Neural progenitor cell (in vitro differentiated cells): Measurements from ENCODE around the gene RBM39. TPM values are rescaled to one million over a fixed set of nuclear protein-coding genes. Genes with fewer than 3 reads are reported as not detected.

Experiments used
- DNase-seq: peaks from one replicate; pipeline ENCODE4 v3.0.0-alpha.2; 2016; ENCODE audit warnings: low spot score
- H2AFZ ChIP-seq: fragments of 200-600 bp; sonication (generic); replicated peaks from 2 replicates; pipeline ENCODE4 v1.6.1; 2016; ENCODE audit warnings: antibody characterized with exemption
- H3F3A ChIP-seq: fragments of 200-600 bp; sonication (generic); 2 replicates; pipeline ENCODE4 v1.6.1; 2016; ENCODE audit warnings: antibody characterized with exemption, low read depth
- H3K27ac ChIP-seq: fragments of 200-600 bp; sonication (generic); 2 replicates; pipeline ENCODE4 v1.5.1; 2016; ENCODE audit warnings: mild to moderate bottlenecking
- H3K27me3 ChIP-seq: fragments of 200-600 bp; sonication (generic); 2 replicates; pipeline ENCODE4 v1.6.1; 2016; ENCODE audit warnings: mild to moderate bottlenecking, moderate library complexity
- H3K36me3 ChIP-seq: fragments of 200-600 bp; sonication (generic); 2 replicates; pipeline ENCODE4 v1.5.1; 2016
- H3K4me1 ChIP-seq: fragments of 200-600 bp; sonication (generic); 2 replicates; pipeline ENCODE4 v1.6.1; 2016; ENCODE audit warnings: mixed run types
- H3K4me2 ChIP-seq: fragments of 200-600 bp; sonication (generic); 2 replicates; pipeline ENCODE4 v1.6.1; 2016
- H3K4me3 ChIP-seq: fragments of 200-600 bp; sonication (generic); 2 replicates; pipeline ENCODE4 v1.5.1; 2016
- H3K79me2 ChIP-seq: fragments of 200-600 bp; sonication (generic); 2 replicates; pipeline ENCODE4 v1.6.1; 2016; ENCODE audit warnings: low read depth
- H3K9ac ChIP-seq: fragments of 200-600 bp; sonication (generic); 2 replicates; pipeline ENCODE4 v1.6.1; 2016
- H3K9me3 ChIP-seq: fragments of 200-600 bp; sonication (generic); 2 replicates; pipeline ENCODE4 v1.5.1; 2016; ENCODE audit warnings: low read depth
- H4K20me1 ChIP-seq: fragments of 200-600 bp; sonication (generic); 2 replicates; pipeline ENCODE4 v1.6.1; 2016; ENCODE audit warnings: low read depth
- H3K27ac Mint-ChIP-seq: 3 replicates; pipeline ENCODE4 v1.8.0; 2021; ENCODE audit warnings: mixed read lengths
- H3K27me3 Mint-ChIP-seq: 2 replicates; pipeline ENCODE4 v1.8.0; 2022; ENCODE audit warnings: low read depth, mild to moderate bottlenecking, inconsistent platforms, moderate library complexity, mixed read lengths; ENCODE audit not compliant: insufficient read depth
- H3K36me3 Mint-ChIP-seq: 3 replicates; pipeline ENCODE4 v1.8.0; 2021; ENCODE audit warnings: mixed read lengths
- H3K4me1 Mint-ChIP-seq: 3 replicates; pipeline ENCODE4 v1.8.0; 2021; ENCODE audit warnings: mixed read lengths
- H3K4me3 Mint-ChIP-seq: 3 replicates; pipeline ENCODE4 v1.8.0; 2021; ENCODE audit warnings: mild to moderate bottlenecking, moderate library complexity, mixed read lengths
- H3K9me3 Mint-ChIP-seq: 3 replicates; pipeline ENCODE4 v1.8.0; 2020; ENCODE audit warnings: mixed read lengths
- EZH2 ChIP-seq: fragments of 200-600 bp; sonication (generic); IDR thresholded peaks from 2 replicates; pipeline ENCODE4 v1.6.1; 2017; ENCODE audit warnings: antibody characterized with exemption, mild to moderate bottlenecking, moderate library complexity
- EZH2phosphoT487 ChIP-seq: fragments of 200-600 bp; sonication (generic); IDR thresholded peaks from 2 replicates; pipeline ENCODE4 v1.6.1; 2017; ENCODE audit warnings: antibody characterized with exemption
- total RNA-seq: library from RNA; depleted of rRNA; stranded (reverse); fragments of >200 nt; gene quantifications from 2 replicates; pipeline ENCODE4 v1.2.3, GENCODE V29; 2015; ENCODE audit warnings: low replicate concordance
- TF ChIP-seq, protein P1 (sequence below): fragments of 200-600 bp; sonication (generic); IDR thresholded peaks from 2 replicates; pipeline ENCODE4 v1.5.1; 2017; ENCODE audit warnings: antibody characterized with exemption, mild to moderate bottlenecking

RBM39 gene
- total RNA-seq, 1 donor from 2014 or later: 555 TPM

DNA sequence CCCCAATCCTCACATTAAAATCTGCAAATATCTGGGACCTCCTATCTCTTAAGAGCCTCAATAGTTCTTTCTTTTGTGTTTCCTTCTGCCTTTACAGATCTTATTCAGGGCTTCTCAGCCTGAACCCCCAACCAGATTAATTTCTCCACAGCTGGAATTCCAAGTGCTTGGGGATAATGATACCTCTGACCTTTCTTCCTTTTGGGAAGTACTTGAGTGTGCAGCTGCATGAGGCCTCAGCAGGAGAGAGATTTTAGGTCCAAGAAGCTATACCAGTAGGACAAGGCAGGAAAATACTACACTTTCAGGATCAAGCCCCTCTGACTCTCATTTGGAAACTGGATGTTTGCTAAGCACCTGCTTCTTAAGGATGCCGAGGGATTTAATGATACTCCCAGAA, 32.3 kb upstream of the RBM39 start:
- H3K4me2 ChIP-seq: peak overlapping the region; percentile 11
- peaks cover 7% of the 10 kb centered on the region for H3K27me3 ChIP-seq
- Mint-ChIP-seq H3K27me3 (peaks cover 13% of the 10 kb centered on the region), H3K9me3 (peaks cover 8% of the 10 kb centered on the region), H3K27ac (no peak overlapping the region), H3K4me3 (peak overlapping the region; percentile 95), H3K4me1 (peaks cover 38% of the 10 kb centered on the region), H3K36me3 (peaks cover 10% of the 10 kb centered on the region)
- peaks cover 19% of the 10 kb centered on the region for H3K4me1 ChIP-seq
- no peaks in the 10 kb centered on the region for H3K36me3 ChIP-seq
- H3K9ac ChIP-seq: no peak overlapping the region
- peak; percentile 49 for DNase-seq
- TF ChIP-seq EZH2: no peak
- no peak for TF ChIP-seq EZH2phosphoT487
- TF ChIP-seq, protein P1, sequence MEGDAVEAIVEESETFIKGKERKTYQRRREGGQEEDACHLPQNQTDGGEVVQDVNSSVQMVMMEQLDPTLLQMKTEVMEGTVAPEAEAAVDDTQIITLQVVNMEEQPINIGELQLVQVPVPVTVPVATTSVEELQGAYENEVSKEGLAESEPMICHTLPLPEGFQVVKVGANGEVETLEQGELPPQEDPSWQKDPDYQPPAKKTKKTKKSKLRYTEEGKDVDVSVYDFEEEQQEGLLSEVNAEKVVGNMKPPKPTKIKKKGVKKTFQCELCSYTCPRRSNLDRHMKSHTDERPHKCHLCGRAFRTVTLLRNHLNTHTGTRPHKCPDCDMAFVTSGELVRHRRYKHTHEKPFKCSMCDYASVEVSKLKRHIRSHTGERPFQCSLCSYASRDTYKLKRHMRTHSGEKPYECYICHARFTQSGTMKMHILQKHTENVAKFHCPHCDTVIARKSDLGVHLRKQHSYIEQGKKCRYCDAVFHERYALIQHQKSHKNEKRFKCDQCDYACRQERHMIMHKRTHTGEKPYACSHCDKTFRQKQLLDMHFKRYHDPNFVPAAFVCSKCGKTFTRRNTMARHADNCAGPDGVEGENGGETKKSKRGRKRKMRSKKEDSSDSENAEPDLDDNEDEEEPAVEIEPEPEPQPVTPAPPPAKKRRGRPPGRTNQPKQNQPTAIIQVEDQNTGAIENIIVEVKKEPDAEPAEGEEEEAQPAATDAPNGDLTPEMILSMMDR: no peak
- peaks cover 73% of the 10 kb centered on the region for H3K79me2 ChIP-seq
- no peak overlapping the region for H2AFZ ChIP-seq
- peaks cover 37% of the 10 kb centered on the region for H3F3A ChIP-seq
- no peaks in the 10 kb centered on the region for H3K9me3 ChIP-seq
- peaks cover 68% of the 10 kb centered on the region for H4K20me1 ChIP-seq
- no peak overlapping the region for H3K27ac ChIP-seq
- H3K4me3 ChIP-seq: peak overlapping the region; percentile 12

DNA sequence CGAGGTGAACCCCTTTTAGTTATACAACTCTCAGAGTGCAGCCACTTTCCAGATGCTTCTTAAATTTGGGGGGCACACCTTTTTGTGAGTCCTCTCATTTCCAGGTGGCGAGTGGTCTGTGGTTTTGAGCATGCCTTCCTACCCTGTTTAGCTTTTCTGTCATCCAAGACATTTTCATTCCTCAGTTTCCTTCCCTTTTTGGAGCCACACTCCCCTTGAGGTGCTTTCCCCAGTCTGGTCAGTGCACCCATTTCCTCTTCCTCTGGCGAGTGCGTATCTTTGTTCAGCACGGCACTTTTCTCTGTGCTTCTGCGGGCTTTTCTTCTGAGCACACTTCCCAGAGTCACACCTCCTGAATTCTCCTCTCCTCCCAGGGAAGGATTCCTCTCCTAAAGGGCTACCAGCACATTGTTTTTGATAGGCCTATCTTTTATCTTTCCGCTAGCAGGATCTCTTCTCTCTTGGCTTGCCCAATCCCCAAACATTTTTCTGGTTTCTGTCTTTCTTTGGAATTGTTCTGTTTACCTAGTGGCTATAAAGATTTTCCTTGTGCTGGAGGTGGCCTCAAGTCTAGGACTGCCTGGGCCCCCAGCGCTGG, 31.2 kb upstream of the RBM39 start:
- peaks cover 47% of the 10 kb centered on the region for H3K4me1 Mint-ChIP-seq
- Histone ChIP-seq H3K9ac (no peak overlapping the region), H3K4me2 (peak overlapping the region; percentile 95), H3F3A (peaks cover 48% of the 10 kb centered on the region), H3K79me2 (peaks cover 62% of the 10 kb centered on the region), H3K4me3 (peak overlapping the region; percentile 92), H4K20me1 (peaks cover 59% of the 10 kb centered on the region), H3K27me3 (peaks cover 7% of the 10 kb centered on the region), H3K27ac (no peak overlapping the region), H3K9me3 (no peaks in the 10 kb centered on the region), H3K4me1 (peaks cover 25% of the 10 kb centered on the region), H2AFZ (no peak overlapping the region), H3K36me3 (no peaks in the 10 kb centered on the region)
- peak; percentile 13 for DNase-seq
- H3K4me3 Mint-ChIP-seq: peak overlapping the region; percentile 95
- peak overlapping the region; percentile 7 for H3K27ac Mint-ChIP-seq
- peaks cover 8% of the 10 kb centered on the region for H3K9me3 Mint-ChIP-seq
- peaks cover 8% of the 10 kb centered on the region for H3K36me3 Mint-ChIP-seq
- H3K27me3 Mint-ChIP-seq: peaks cover 13% of the 10 kb centered on the region
- TF ChIP-seq EZH2 (no peak), EZH2phosphoT487 (no peak)
- TF ChIP-seq, protein P1: no peak

DNA sequence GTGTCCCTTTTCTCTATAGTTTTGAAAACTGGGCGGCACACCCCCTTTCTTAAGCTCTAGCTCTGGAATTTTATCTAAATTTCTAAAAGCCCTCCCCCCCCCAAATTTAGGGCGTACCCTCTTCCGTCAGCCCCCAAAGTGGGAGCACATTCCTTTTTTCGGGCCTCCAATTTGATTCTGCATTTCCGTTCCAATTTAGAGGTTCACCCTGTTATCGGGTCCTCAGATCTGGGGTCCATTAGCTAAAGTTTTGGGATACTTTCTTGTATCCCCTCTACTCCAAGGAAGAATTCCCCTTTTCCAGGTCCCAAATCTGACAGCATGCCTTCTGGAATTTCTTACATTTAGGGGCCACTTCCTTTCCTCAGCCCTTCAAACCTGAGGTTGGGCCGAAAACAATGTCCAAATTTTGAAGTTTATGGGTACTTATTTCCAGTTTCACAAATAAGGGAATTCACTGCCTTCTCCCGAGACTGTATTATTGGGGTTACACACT, 30.6 kb upstream of the RBM39 start:
- Histone ChIP-seq H4K20me1 (peaks cover 53% of the 10 kb centered on the region), H3K27me3 (peaks cover 7% of the 10 kb centered on the region), H3K9me3 (no peaks in the 10 kb centered on the region), H3K79me2 (peaks cover 55% of the 10 kb centered on the region), H3K9ac (peak overlapping the region; percentile 40), H3K4me3 (peak overlapping the region; percentile 92), H3F3A (peaks cover 54% of the 10 kb centered on the region), H3K4me2 (peak overlapping the region; percentile 95), H3K4me1 (peaks cover 25% of the 10 kb centered on the region), H3K36me3 (no peaks in the 10 kb centered on the region), H2AFZ (no peak overlapping the region), H3K27ac (no peak overlapping the region)
- H3K9me3 Mint-ChIP-seq: peaks cover 8% of the 10 kb centered on the region
- peaks cover 13% of the 10 kb centered on the region for H3K27me3 Mint-ChIP-seq
- H3K4me3 Mint-ChIP-seq: peak overlapping the region; percentile 95
- TF ChIP-seq EZH2: no peak
- H3K27ac Mint-ChIP-seq: peak overlapping the region; percentile 92
- H3K4me1 Mint-ChIP-seq: peaks cover 51% of the 10 kb centered on the region
- DNase-seq: peak; percentile 8
- H3K36me3 Mint-ChIP-seq: peaks cover 8% of the 10 kb centered on the region
